Hematopoietic multipotent progenitor cell treated with erythropoietin and hydrocortisone succinate and interleukin-3 and kit ligand, for 8 days (in vitro differentiated cells): ENCODE results near the gene ZFP1.
A peak's percentile ranks its signal among the peaks of the same experiment; 100 is the strongest.
"Not testable (repeated sequence)": the region's sequence is repeated elsewhere in the genome, so short reads cannot be mapped to it uniquely, and the experiment has no call there.

Source experiments
- DNase-seq: peaks from one replicate; pipeline ENCODE4 v3.0.0-alpha.2; 2015

The ZFP1 gene

DNA sequence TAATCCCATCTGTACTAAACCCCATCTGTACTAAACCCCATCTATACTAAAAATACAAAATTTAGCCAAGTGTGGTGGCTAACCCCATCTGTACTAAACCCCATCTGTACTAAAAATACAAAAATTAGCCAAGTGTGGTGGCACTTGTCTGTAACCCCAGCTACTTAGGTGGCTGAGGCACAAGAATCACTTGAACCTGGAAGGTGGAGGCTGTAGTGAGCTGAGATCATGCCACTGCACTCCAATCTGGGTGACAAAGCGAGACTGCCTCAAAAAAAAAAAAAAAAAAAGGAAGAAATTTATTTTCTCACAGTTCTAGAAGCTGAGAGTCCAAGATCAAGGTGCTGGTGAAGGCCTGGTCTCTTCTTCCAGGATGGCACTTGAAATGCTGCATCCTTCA, 12.1 kb downstream of the ZFP1 start:
- DNase-seq = no peak

DNA sequence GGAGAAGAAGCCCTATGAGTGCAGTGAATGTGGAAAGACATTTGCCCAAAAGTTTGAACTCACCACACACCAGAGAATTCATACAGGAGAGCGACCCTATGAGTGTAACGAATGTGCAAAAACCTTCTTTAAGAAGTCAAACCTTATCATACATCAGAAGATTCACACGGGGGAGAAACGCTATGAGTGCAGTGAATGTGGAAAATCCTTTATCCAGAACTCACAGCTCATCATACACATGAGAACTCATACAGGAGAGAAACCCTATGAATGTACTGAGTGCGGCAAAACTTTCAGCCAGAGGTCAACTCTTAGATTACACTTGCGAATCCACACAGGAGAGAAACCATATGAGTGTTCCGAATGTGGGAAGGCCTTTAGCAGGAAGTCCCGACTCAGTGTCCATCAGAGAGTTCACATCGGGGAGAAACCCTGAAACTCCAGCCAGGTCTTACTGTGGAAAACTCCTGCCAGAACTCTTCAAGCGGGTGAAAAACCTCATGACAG, 21.6 kb downstream of the ZFP1 start:
- DNase-seq = no peak

DNA sequence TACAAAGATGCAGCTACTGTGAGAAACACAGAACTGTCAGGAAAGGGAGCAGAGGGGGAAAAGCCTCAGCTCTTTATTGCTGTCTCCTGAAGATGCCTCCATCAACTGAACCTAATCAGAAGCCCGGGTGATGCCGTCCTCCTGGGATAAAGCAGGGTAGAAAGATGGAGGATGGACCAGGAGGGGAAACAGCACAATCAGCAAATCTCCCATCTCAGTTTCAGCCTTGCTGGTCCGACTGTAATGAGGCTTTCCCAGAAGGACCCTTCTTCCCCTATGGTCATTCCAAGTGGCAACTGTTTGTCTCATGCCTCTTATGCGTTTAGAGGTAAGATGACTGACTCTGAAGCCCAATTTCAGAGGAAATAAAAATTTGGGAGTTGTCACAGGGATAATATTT, 24.3 kb downstream of the ZFP1 start:
- DNase-seq = no peak

DNA sequence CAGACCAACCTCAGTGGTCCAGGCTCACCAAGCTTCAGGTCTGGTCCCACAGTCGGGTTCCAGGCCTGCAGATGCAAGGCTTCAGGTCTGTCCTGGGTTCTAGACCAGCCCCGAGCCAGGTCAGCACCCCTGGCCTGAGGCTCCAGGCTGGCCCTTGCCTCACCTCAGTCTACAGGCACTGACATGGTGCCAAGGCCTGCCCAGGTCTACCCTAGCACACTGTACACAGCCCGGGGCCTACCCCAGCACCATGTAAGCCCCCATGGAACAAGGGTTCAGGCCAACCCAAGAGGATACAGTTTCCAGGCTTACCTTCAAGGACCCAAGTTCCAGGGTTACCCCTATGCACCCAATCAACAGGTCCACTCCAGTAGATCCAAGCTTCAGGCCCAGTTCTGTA, 26.8 kb downstream of the ZFP1 start:
- DNase-seq = no peak

DNA sequence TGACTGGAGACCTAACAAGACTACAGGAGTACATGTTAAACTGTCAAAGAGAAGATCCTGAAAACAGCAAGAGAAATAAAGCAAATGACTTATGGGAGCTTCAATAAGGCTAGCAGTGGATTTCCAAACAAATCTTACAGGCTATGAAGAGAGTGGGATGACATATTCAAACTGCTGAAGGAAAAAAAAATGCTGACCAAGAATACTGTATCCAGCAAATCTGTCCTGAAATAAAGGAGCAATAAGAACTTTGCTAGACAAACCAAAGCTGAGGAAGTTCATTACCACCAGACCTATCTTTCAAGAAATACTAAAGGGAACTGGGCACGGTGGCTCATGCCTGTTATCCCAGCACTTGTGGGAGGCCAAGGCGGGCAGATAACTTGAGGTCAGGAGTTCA, 28.6 kb downstream of the ZFP1 start:
- no peak for DNase-seq

DNA sequence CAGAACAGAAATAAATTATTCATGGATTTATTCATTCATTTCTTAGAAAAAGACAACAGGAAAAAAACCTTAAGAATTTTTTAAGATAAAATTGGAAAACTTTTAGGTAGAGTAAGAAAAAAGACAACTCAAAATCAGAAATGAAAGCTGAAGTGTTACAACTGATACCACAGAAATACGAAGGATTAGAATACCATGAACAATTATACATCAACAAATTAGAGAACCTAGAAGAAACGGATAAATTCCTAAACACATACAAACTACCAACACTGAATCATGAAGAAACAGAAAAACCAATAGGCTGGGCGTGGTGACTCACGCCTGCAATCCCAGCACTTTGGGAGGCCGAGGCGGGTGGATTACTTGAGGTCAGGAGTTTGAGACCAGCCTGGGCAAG, 30.9 kb downstream of the ZFP1 start:
- DNase-seq = no peak

DNA sequence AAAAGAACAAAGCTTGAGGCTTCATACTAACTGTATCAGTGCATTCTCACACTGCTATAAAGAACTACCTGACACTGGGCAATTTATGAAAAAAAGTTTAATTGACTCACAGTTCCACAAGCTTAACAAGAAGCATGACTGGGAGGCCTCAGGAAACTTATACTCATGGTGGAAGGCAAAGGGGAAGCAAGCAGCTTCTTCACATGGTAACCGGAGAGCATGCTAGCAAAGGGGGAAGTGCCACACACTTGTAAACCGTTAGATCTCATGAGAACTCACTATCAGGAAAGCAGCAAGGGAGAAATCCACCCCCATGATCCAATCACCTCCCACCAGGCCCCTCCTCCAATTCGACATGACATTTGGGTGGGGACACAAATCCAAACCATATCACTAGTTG, 33.3 kb downstream of the ZFP1 start:
- DNase-seq = peak; percentile 10

DNA sequence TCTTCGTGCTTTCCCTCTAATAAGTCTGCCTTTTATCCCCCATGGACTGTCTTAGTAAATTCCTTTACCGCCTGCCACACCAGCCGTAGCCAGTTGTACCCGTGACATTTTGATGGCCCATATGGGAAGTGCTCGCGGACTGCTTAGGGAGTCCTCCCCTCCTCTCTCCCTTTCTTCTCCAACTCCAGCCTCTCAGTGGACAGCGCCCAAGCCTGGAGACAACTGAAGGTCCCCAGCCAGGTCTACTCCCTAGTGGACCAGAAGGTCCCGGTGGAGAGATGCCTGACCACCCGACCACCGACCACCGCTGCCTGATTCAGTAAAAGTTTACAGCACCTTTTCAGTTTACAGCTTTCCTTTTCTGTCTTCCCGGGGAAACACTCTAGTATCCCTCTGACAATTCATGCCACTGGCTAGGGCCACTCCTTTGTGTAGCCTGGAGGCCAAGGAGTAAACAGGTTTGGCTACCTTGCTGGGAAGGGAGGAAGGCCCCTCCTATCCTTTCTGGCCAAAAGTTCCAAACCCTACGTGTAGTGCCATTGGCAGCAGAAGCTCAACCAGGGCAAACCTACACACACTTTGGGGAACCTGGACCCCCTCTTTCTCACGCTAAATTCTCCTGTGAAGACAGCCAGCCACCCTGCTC, 40.6 kb downstream of the ZFP1 start:
- DNase-seq = no peak

DNA sequence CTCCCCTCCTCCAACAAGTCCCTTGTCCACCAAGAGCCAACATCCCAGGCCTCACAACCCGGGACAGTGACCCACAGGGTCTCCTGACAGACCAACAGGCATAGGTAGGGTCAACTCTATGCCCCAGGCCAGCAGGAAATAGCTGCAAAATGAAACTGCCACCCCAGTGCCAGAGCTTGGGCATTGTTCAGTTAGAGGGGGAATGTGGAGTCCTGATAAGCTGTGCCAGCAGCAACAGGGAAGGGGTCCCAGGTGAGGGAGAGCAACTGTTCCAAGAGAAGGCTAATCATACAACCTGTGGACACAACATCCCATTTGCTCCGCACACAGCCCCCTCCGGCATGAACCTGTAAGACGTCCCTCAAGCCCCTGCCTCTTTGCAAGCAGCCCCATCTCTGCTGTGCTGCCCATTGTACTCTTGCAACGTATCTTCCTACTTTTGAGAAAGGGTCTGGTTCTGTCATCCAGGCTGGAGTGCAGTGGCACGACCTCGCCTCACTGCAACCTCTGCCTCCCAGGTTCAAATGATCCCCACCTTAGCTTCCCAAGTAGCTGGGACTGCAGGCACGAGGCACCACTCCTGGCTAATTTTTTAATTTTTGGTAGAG, 41.4 kb downstream of the ZFP1 start:
- DNase-seq = no peak

DNA sequence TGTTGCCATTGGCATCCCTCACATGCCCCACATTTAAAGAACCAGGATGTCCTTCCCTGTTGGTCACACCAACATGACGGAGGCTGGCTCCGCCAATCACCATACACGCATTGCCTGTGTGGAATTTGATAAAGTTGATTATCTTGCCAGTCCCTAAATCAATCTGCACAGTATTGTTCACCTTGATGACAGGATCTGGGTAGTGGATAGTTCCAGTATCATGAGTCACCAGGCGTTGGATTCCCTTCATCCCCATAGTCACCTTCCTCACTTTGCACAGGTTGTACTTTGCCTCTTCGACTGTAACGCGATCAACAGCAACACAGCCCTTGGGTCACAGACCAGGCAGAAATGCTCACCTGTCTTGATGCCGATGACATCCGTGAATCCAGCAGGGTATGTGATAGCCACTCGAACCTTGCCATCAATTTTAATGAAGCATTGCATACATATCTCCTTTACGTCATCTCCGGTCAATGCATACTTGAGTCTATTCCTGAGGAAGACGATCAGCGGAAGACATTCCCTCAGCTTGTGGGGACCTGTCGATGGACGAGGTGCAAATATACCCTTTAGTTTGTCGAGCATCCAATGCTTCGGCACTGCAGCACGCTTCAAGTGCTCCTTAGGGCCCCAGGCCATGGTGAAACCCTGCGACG, 44.4 kb downstream of the ZFP1 start:
- DNase-seq = no peak

DNA sequence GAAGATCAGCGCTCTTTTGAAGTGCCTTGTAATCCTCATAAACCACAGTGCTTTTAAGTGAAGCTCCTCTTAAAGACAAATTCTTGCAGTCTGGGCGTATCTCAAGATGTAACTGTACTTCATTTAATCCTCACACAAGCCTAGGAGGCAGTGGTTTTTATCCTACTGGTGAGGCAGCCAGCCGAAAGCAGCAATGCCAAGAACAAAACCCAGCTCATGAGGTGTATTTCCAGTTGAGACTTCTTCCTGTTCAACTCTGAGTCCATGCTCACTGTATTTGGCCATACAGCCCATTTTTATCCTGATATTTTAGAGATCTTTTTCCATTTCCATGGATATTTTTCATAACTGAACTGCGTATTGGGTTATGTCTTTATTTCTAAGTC, 44.9 kb downstream of the ZFP1 start:
- DNase-seq = no peak

DNA sequence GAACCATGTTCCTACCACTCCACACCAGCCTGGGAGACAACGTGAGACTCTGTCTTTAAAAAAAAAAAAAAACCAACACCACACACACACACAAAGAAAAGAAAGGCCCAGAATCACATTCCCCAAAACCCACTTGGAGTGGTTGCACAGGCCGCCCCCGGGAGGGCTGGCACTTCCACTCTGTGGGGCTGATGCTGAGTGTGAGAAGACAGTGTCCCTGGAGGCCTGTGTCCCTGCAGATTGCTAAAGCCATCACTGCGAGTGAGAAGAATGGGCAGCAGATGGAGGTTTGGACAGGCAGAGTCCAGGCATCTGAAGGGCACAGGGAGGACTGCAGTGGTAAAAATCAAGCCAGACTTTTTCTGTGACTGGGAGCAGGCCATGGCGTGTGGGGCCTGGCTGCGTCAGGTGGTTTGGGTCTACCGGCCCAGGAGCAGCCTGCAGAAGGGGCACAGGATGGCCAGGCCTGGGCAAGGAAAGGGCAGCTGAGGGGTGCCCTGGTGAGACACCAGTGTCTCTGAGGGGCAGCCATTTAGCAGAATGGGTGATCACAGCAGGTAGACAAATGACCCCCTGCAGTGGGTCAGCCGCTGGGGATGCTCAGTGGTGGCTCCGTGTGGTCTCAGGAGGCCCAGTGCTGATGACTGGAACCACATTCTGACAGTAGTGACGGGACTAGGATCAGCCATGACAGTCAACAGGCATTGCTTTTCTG, 45.6 kb downstream of the ZFP1 start:
- DNase-seq = no peak

DNA sequence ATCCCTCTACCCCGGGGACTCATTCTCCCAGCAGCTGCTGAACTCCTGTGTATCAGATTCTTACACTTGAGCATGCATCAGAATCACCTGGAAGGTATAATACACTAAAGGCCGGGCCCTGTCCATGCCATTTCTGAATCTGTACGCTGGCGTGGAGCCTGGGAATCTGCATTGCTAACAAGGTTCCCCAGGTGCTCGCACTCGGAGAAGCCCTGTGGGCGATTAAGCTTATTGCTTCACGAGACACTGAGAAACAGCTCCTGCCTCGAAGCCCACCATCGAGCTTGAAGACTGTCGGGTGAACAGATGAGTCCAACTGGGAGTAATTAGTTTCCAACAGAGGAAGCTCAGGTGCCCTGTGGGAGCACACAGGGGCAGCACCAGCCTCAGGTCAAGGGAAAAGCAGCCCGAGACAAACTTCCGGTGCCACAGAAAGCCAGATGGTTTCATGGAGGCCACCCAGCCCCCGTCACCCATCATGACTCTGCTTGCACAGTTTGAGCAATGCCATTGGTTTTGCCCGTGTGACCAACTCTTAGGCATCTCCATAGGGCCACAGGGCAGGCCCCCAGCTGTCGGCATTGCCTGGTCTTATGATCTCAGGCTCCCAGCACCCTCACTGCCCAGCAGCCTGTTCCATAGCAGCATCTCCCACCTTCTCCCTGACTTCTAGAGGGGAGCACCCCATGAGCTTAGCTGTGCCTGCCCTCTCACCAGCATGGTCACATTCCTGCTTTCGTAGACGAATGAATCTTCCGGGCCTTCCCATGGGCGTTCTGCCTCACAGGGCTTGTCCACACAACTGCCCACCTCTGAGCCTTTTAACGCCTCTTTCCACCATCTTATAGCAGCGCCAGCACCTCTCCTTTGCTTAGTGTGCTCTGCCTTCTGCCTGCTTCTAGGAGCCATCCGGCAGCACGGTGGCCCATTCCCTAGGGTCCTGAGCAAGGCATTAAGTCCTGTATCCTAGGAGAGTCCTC, 47.8 kb downstream of the ZFP1 start:
- no peak for DNase-seq

DNA sequence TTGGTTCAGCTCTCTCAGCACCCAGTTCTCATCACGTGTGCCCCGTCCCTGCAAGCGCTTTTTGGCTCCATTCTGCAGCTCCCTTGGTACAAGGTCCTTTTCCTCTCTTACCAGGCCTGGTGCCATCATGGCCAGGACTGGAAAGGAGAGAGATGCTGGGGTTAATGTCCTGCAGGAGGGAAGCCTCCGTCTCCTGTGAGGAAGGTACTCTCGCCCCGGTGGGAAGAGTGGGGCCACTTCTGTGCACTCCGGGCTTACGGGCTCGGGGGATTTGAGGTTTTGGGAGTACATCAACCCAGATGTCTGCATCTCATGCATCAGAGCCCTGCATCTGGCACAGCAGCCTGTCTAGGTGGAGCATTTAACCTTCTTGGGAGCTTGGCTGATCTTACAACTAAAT, 48.5 kb downstream of the ZFP1 start:
- no peak for DNase-seq

DNA sequence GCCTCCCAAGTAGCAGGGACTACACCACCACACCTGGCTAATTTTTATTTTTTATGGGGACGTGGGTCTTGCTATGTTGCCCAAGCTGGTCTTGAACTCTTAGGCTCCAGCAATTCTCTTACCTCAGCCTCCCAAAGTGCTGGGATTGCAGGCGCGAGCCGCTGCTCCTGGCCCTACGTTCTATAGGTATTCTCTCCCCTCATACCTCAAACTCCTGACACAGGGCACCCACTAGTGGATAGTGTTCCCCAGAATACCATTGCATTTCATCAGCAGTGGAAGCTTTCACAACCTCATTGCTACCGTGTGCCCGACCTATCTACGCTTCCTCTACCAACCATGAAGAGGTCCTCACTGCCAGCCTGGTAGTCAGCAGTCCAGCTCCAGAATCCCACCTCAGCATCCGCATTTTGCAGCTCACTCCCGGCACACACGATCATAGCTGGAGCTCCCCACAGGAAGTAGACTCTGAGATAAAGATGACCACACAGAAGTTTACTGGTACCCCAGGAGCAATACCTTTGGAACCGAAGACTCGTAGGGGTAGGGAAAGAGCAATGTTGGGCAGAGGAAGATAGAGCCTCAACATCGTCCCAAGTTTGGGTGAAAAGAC, 49.3 kb downstream of the ZFP1 start:
- DNase-seq = no peak

DNA sequence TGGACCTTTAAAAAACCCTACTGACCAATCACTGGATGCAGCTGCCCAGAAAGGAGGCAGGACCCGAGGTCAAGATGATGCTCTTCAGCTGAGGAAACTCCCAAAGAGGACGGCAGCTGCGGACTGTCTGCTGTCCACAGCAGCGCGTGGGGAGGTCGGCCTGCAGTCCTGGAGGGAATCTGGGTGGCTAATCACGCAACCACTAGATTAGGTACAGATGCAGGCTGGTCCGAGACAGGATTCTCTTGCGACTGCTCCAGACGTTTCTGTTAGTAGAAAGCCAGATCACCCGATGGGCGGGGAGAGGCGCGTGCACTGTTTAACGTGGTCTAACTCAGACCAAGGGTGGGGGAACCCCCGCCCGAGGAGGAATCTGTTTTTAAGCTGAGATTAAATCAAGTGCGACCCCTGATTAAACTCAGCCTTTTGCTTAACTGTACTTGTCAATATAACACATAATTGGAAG, 49.8 kb downstream of the ZFP1 start:
- DNase-seq = no peak

DNA sequence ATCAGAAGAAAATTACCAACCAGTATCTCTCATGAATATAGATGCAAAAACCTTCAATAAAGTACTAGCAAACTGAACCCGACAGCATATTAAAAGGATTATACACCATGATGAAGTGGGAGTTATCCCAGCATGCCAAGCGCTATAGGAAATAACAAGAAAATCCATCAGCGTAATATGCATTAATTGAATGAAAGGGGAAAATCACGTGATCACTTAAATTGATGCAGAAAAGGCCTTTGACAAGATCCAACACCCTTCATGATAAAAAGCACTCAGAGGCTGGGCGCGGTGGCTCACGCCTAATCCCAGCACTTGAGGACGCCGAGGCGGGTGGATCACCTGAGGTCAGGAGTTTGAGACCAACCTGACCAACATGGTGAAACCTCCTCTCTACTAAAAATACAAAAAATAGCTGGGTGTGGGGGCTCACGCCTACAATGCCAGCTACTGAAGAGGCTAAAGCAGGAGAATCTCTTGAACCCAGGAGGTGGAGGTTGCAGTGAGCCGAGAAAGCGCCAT, 53.8 kb downstream of the ZFP1 start:
- DNase-seq = no peak

DNA sequence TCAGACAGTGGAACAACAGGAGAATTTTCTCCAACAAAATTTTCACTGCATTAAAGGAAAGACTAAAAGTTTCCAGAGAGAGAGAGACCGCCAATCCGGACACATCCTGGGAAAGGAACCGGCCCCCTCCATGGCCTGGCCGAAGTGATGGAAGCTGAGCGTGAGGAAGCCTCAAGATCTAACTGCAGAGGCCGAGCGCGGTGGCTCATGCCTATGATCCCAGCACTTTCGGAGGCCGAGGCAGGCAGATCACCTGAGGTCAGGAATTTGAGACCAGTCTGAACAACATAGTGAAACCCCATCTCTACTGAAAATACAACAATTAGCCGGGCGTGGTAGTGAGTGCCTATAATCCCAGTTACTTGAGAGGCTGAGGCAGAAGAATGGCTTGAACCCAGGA, 54.8 kb downstream of the ZFP1 start:
- no peak for DNase-seq

DNA sequence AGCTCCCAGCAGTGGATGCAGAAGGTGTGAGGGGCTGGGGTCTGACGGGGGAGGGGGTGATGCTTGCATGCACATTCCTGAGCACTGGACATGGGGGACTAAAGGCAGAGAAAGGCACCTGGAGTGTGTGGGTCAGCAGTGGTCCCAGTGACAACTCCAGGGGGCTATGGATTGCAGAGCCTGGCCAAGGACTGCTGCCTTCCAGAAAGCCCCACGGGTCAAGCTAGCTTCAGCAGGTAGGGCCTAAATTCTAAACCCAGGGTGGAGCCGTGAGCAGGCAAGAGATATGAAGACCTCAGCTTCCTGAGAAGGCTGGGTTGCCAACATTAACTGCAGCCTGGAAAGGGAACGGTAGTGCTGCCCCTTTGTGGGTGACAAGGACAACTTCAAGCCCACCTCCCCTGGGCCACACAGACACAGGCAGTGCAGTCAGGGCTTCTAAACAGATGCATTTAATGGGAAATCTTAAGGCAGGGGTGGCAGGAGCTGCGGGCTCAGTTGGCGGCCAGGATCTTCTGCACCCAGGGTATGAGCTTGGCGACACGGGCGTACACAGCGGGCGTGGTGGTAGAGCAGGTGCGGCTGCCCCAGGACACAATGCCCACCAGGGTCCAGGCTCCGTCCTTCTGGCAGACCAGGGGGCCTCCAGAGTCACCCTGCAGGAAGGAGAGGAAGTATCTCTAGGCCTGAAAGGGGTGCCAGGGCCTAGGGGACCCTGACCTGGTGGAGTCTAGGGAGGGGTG, 55.5 kb downstream of the ZFP1 start:
- DNase-seq = no peak

DNA sequence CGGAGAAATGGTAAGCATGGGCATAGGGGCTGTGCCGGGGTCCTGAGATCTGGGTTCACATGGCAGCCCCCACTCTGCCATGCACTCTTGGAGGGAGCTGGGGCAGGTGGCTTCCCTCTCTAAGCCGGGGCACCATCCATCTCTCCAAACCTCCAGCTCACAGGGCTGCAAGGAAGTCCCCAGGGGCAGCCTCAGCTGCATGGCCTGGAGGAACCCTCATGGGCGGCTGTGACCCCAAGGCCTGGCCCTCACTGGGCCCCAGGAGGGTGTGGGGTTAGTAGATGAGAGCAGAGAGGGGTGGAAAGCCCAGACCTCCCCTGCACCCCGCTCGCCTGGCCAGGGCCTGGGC, 56.1 kb downstream of the ZFP1 start:
- no peak for DNase-seq

DNA sequence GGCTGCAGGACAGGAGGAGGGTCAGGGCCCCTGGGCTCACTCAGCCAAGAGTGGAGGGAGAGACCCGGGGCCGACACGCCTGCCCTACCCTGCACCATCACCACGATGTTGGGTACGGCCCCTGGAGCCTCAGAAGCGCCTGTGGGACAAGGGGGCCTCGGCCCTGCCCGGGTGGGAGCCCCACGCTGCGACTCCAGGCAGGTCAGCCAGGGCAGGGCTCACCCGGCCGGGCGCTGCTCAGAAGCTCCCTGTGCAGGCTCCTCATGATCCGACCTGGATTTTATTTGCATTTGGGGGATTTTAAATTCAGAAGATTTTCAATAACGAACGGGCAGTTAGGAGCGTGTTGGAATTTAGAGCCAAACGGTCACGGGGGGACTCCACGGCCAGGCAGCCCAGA, 56.6 kb downstream of the ZFP1 start:
- DNase-seq = not testable (repeated sequence)
